ENCODE results near the gene IDI2.
"Not testable (repeated sequence)": the region's sequence is repeated elsewhere in the genome, so short reads cannot be mapped to it uniquely, and the experiment has no call there.

IDI2 gene

GRCh38 chr10:1047937-1048336 is 22.3 kb upstream of the IDI2 start:
- DNase-seq (ENCODE audit: low spot score): no peak

GRCh38 chr10:1045415-1045814 is 19.8 kb upstream of the IDI2 start:
- DNase-seq (ENCODE audit: low spot score): no peak

- DNase-seq (ENCODE audit: low spot score): no peak
These were observed 19.3 kb upstream of the IDI2 start for GRCh38 chr10:1044964-1045363.

GRCh38 chr10:1044146-1044545 is 18.5 kb upstream of the IDI2 start:
- DNase-seq (ENCODE audit: low spot score): no peak

- DNase-seq (ENCODE audit: low spot score): no peak
These were observed 17.9 kb upstream of the IDI2 start for GRCh38 chr10:1043532-1043995.

GRCh38 chr10:1041514-1041913 is 15.9 kb upstream of the IDI2 start:
- no peak for DNase-seq (ENCODE audit: low spot score)

- no peak for DNase-seq (ENCODE audit: low spot score)
These were observed 14.5 kb upstream of the IDI2 start for GRCh38 chr10:1040133-1040532.

- not testable (repeated sequence) for DNase-seq (ENCODE audit: low spot score)
These were observed 13.1 kb upstream of the IDI2 start for GRCh38 chr10:1038769-1039168.

- no peak for DNase-seq (ENCODE audit: low spot score)
These were observed 11.4 kb upstream of the IDI2 start for GRCh38 chr10:1037098-1037497.

- DNase-seq (ENCODE audit: low spot score): peak; percentile 24
These were observed 10.7 kb upstream of the IDI2 start for GRCh38 chr10:1036341-1036791.

- no peak for DNase-seq (ENCODE audit: low spot score)
These were observed 9.5 kb upstream of the IDI2 start for GRCh38 chr10:1035201-1035600.

GRCh38 chr10:1034758-1035157 is 9.1 kb upstream of the IDI2 start:
- no peak for DNase-seq (ENCODE audit: low spot score)

GRCh38 chr10:1033601-1034000 is 7.9 kb upstream of the IDI2 start:
- no peak for DNase-seq (ENCODE audit: low spot score)

- no peak for DNase-seq (ENCODE audit: low spot score)
These were observed 4.2 kb upstream of the IDI2 start for GRCh38 chr10:1029838-1030237.

- no peak for DNase-seq (ENCODE audit: low spot score)
These were observed 919 bp upstream of the IDI2 start for GRCh38 chr10:1026578-1026977.

- no peak for DNase-seq (ENCODE audit: low spot score)
These were observed 1.6 kb downstream of the IDI2 start for GRCh38 chr10:1024103-1024502.

GRCh38 chr10:1022413-1022812 is 3.2 kb downstream of the IDI2 start:
- DNase-seq (ENCODE audit: low spot score): no peak

GRCh38 chr10:1020958-1021357 is 4.7 kb downstream of the IDI2 start:
- no peak for DNase-seq (ENCODE audit: low spot score)

GRCh38 chr10:1020460-1020859 is 5.2 kb downstream of the IDI2 start:
- DNase-seq (ENCODE audit: low spot score): no peak

GRCh38 chr10:1019362-1019761 is 6.3 kb downstream of the IDI2 start:
- no peak for DNase-seq (ENCODE audit: low spot score)

- no peak for DNase-seq (ENCODE audit: low spot score)
These were observed 10.0 kb downstream of the IDI2 start for GRCh38 chr10:1015688-1016087.

- no peak for DNase-seq (ENCODE audit: low spot score)
These were observed 14.0 kb downstream of the IDI2 start for GRCh38 chr10:1011696-1012095.

- no peak for DNase-seq (ENCODE audit: low spot score)
These were observed 15.0 kb downstream of the IDI2 start for GRCh38 chr10:1010703-1011102.

- DNase-seq (ENCODE audit: low spot score): not testable (repeated sequence)
These were observed 15.7 kb downstream of the IDI2 start for GRCh38 chr10:1009947-1010346.

- no peak for DNase-seq (ENCODE audit: low spot score)
These were observed 16.6 kb downstream of the IDI2 start for GRCh38 chr10:1009071-1009494.
